Tibial nerve (tissue), 4 donors: ENCODE results near the gene PCDHGB4. TPM values are rescaled to one million over a fixed set of nuclear protein-coding genes. Genes with fewer than 3 reads are reported as not detected.
"Not testable (repeated sequence)": the region's sequence is repeated elsewhere in the genome, so short reads cannot be mapped to it uniquely, and the experiment has no call there.

ENCODE experiments used
- DNase-seq, 2 donors: peaks; one replicate each; pipeline ENCODE4 v3.0.0-alpha.2; 2019; ENCODE audit warnings: low spot score in 2 of 2
- H3K27ac ChIP-seq, 4 donors: fragments of 200-600 bp; sonication (generic) in 3 of 4; one replicate each; pipeline ENCODE4 v1.5.1; 2017 to 2019; ENCODE audit warnings: mild to moderate bottlenecking in 1 of 4
- H3K27me3 ChIP-seq, 2 donors: fragments of 200-600 bp; sonication (generic) in 1 of 2; one replicate each; pipeline versions ENCODE4 v1.5.1 to v1.6.0; 2017 to 2019
- H3K36me3 ChIP-seq, 3 donors: fragments of 200-600 bp; sonication (generic); one replicate each; pipeline ENCODE4 v1.5.1; 2018 to 2019
- H3K4me1 ChIP-seq, 4 donors: fragments of 200-600 bp; sonication (generic) in 3 of 4; one replicate each; pipeline ENCODE4 v1.5.1; 2017 to 2019
- H3K4me3 ChIP-seq, 4 donors: fragments of 200-600 bp; sonication (generic) in 3 of 4; one replicate each; pipeline ENCODE4 v1.5.1; 2017 to 2019; ENCODE audit warnings: mild to moderate bottlenecking in 1 of 4, moderate library complexity in 1 of 4
- H3K9me3 ChIP-seq, 4 donors: fragments of 200-600 bp; sonication (generic) in 3 of 4; one replicate each; pipeline ENCODE4 v1.5.1; 2017 to 2019
- CTCF ChIP-seq, 5 experiments: fragments of 200-600 bp in 3 of 5; fragments of 450-650 bp in 2 of 5; sonication (generic) in 3 of 5; IDR thresholded peaks; one replicate each; pipeline ENCODE4 v1.5.1; 2016 to 2019; ENCODE audit warnings: antibody characterized with exemption in 5 of 5, mild to moderate bottlenecking in 3 of 5, moderate library complexity in 2 of 5
- EP300 ChIP-seq, 2 donors: sonication (generic); formaldehyde crosslinking; IDR thresholded peaks; one replicate each; pipeline ENCODE4 v1.6.1; 2017; ENCODE audit warnings: antibody characterized with exemption in 2 of 2, mild to moderate bottlenecking in 1 of 2
- POLR2A ChIP-seq, 2 donors: fragments of 450-650 bp; IDR thresholded peaks; one replicate each; pipeline ENCODE4 v1.6.1; 2017; ENCODE audit warnings: antibody characterized with exemption in 2 of 2, mild to moderate bottlenecking in 2 of 2, moderate library complexity in 2 of 2
- WGBS, 2 donors: methylation state at CpG; one replicate each; pipeline ENCODE4 v1.1.5; 2018; 5-methylcytosine and 5-hydroxymethylcytosine counted together
- total RNA-seq, 4 donors: library from RNA; depleted of rRNA; stranded (reverse); fragments of >200 nt; gene quantifications; one replicate each; pipeline ENCODE4 v1.1.0, GENCODE V29; 2016

The PCDHGB4 gene
- total RNA-seq = 10 to 100 TPM in 3 of 4 donors, 1 to 10 TPM in 1; 9.3 to 12.3 (median 11.1) TPM

- peaks cover 3 to 97% (median 50%) of the 10 kb centered on the region in 4 donors for H3K9me3 ChIP-seq
- H3K4me1 ChIP-seq, H3K27me3 ChIP-seq, H3K27ac ChIP-seq, DNase-seq, H3K4me3 ChIP-seq: not testable (repeated sequence)
- H3K36me3 ChIP-seq = peaks cover 0 to 48% (median 0%) of the 10 kb centered on the region in 3 donors
- TF ChIP-seq CTCF (IDR thresholded peaks at IDR 0.05) = peak in 2 of 5 experiments; percentile 17 to 29
- WGBS, 2 donors = 10 to 11% methylated on average over 23 to 24 of the region's 40 CpGs
Measured at GRCh38 chr5:141387557-141388311, at the start of gene PCDHGB4. TSS of gene PCDHGB4 (plus strand) at chr5:141387698. CDS start at chr5:141387885, 187 bp downstream.

- TF ChIP-seq CTCF (IDR thresholded peaks at IDR 0.05) (peak in 4 of 5 experiments; percentile 22 to 53 (median 37)), POLR2A (IDR thresholded peaks at IDR 0.05) (no peak)
- Histone ChIP-seq H3K9me3 (peaks cover 4 to 100% (median 37%) of the 10 kb centered on the region in 4 donors), H3K4me1 (no peaks in the 10 kb centered on the region), H3K27ac (peak within 1 kb of the TSS in 1 of 4 donors; percentile 58), H3K4me3 (peak within 1 kb of the TSS in 3 of 4 donors; percentile 14 to 45 (median 21)), H3K36me3 (peaks cover 0 to 3% (median 0%) of the 10 kb centered on the region in 3 donors), H3K27me3 (no peaks in the 10 kb centered on the region)
- whole genome bisulfite sequencing, 2 donors = 16% methylated on average over 27 of the region's 27 CpGs
- peak in 1 of 2 donors; percentile 44 for DNase-seq
Measured at GRCh38 chr5:141338538-141339306, 48.8 kb upstream of the PCDHGB4 start, which contains the start of gene PCDHGA2. TSS of gene PCDHGA2 (plus strand) at chr5:141338760.

- not testable (repeated sequence) for H3K27ac ChIP-seq, H3K36me3 ChIP-seq, H3K4me3 ChIP-seq, H3K4me1 ChIP-seq, H3K27me3 ChIP-seq, DNase-seq
- peaks cover 7 to 100% (median 40%) of the 10 kb centered on the region in 4 donors for H3K9me3 ChIP-seq
- 74% methylated on average over 25 to 29 of the region's 45 CpGs for WGBS, 2 donors
Measured at GRCh38 chr5:141340781-141341354, 46.6 kb upstream of the PCDHGB4 start.

GRCh38 chr5:141342773-141343172 lies 44.7 kb upstream of the PCDHGB4 start:
- TF ChIP-seq EP300 (IDR thresholded peaks at IDR 0.05) (no peak), CTCF (IDR thresholded peaks at IDR 0.05) (no peak), POLR2A (IDR thresholded peaks at IDR 0.05) (no peak)
- Histone ChIP-seq H3K27me3 (no peaks in the 10 kb centered on the region), H3K9me3 (peaks cover 7 to 100% (median 48%) of the 10 kb centered on the region in 4 donors), H3K4me3 (no peak overlapping the region), H3K27ac (no peak overlapping the region), H3K36me3 (peaks cover 0 to 8% (median 0%) of the 10 kb centered on the region in 3 donors), H3K4me1 (no peaks in the 10 kb centered on the region)
- DNase-seq = no peak
- 24 to 37% methylated on average over 1 of the region's 1 CpG for WGBS, 2 donors

- Histone ChIP-seq H3K4me1 (no peaks in the 10 kb centered on the region), H3K36me3 (peaks cover 0 to 8% (median 0%) of the 10 kb centered on the region in 3 donors), H3K4me3 (peak within 1 kb of the TSS in 2 of 4 donors; percentile 9 to 29), H3K27ac (no peak within 1 kb of the TSS), H3K27me3 (no peaks in the 10 kb centered on the region), H3K9me3 (peaks cover 7 to 100% (median 48%) of the 10 kb centered on the region in 4 donors)
- TF ChIP-seq EP300 (IDR thresholded peaks at IDR 0.05) (no peak), POLR2A (IDR thresholded peaks at IDR 0.05) (no peak), CTCF (IDR thresholded peaks at IDR 0.05) (peak in 2 of 5 experiments; percentile 14 to 25)
- no peak for DNase-seq
- 25 to 31% methylated on average over 9 of the region's 9 CpGs for WGBS, 2 donors
Measured at GRCh38 chr5:141343242-141343952, 44.1 kb upstream of the PCDHGB4 start, which contains the start of gene PCDHGA3. TSS of gene PCDHGA3 (plus strand) at chr5:141343829. CDS start at chr5:141344034, 205 bp downstream.
